ENCODE data around the gene SYTL3.

- TF ChIP-seq EZH2phosphoT487 (IDR thresholded peaks at IDR 0.05; ENCODE audit: borderline replicate concordance, low read length), result no peak
- no peak for TF ChIP-seq EZH2 (IDR thresholded peaks at IDR 0.05; ENCODE audit: low read length, unreplicated experiment)
These were observed 5.2 kb downstream of the SYTL3 start for GRCh38 chr6:158654960-158655489.

Data from PC-3 (cell line).